Activated CD4-positive, alpha-beta T cell treated with anti-CD3 and anti-CD28 coated beads, Interleukin-2, amount 10 ng/mL, durations not matched to agents 7 days and 5 days (primary cell): ENCODE measurements around the gene ANGEL1. TPM values are rescaled to one million over a fixed set of nuclear protein-coding genes. Genes with fewer than 3 reads are reported as not detected.

Source experiments
- CTCF ChIA-PET: fragments of 350-600 bp; sonication (Branson Sonifier 250); formaldehyde crosslinking; loops from one replicate; lab custom pipeline; 2021; ENCODE audit warnings: antibody characterized with exemption; lab: Charles Lee
- POLR2A ChIA-PET: fragments of 350-600 bp; sonication (Branson Sonifier 250); formaldehyde crosslinking; loops from one replicate; lab custom pipeline; 2021; ENCODE audit warnings: antibody characterized with exemption; lab: Charles Lee
- DNase-seq: peaks from one replicate; pipeline ENCODE4 v3.0.0-alpha.2; 2020
- H3K27ac Mint-ChIP-seq: one replicate; pipeline ENCODE4 v1.8.0; 2021; ENCODE audit warnings: mild to moderate bottlenecking, moderate library complexity, mixed read lengths
- H3K27me3 Mint-ChIP-seq: one replicate; pipeline ENCODE4 v1.8.0; 2021; ENCODE audit warnings: mixed read lengths
- H3K36me3 Mint-ChIP-seq: one replicate; pipeline ENCODE4 v1.8.0; 2021; ENCODE audit warnings: low read depth, mixed read lengths
- H3K4me1 Mint-ChIP-seq: one replicate; pipeline ENCODE4 v1.8.0; 2021; ENCODE audit warnings: mixed read lengths
- H3K4me3 Mint-ChIP-seq: one replicate; pipeline ENCODE4 v1.8.0; 2021; ENCODE audit warnings: mild to moderate bottlenecking, moderate library complexity, mixed read lengths
- H3K9me3 Mint-ChIP-seq: one replicate; pipeline ENCODE4 v1.8.0; 2021; ENCODE audit warnings: mixed read lengths
- total RNA-seq, 2 experiments: library from RNA; stranded (reverse); gene quantifications; one replicate each; pipeline ENCODE4 v1.2.3, GENCODE V29; 2021

Gene ANGEL1
- total RNA-seq, 2 experiments from 2014 or later, result 13.7 TPM

- H3K36me3 Mint-ChIP-seq, result no peaks in the 10 kb centered on the region
- H3K4me3 Mint-ChIP-seq, result no peak overlapping the region
- no peak overlapping the region for H3K27ac Mint-ChIP-seq
- POLR2A ChIA-PET, result no interaction called here
- CTCF ChIA-PET, result interaction anchor here (0.6 kb wide), 2 partner anchors 150 to 420 kb away, joined by 3 read pairs; no protein-coding TSS in a partner anchor
- peaks cover 5% of the 10 kb centered on the region for H3K27me3 Mint-ChIP-seq
- H3K4me1 Mint-ChIP-seq, result no peaks in the 10 kb centered on the region
- H3K9me3 Mint-ChIP-seq, result no peaks in the 10 kb centered on the region
- no peak for DNase-seq
Observed at GRCh38 chr14:76833011-76833410, 20.3 kb upstream of the ANGEL1 start.

GRCh38 chr14:76832503-76832988 is 19.9 kb upstream of the ANGEL1 start:
- no peaks in the 10 kb centered on the region for H3K9me3 Mint-ChIP-seq
- no peak for DNase-seq
- no peak overlapping the region for H3K4me3 Mint-ChIP-seq
- ChIA-PET CTCF (interaction anchor here (0.6 to 1.3 kb wide), 2 partner anchors 14 to 151 kb away, joined by 3 read pairs; no protein-coding TSS in a partner anchor), POLR2A (no interaction called here)
- H3K36me3 Mint-ChIP-seq, result no peaks in the 10 kb centered on the region
- no peak overlapping the region for H3K27ac Mint-ChIP-seq
- H3K27me3 Mint-ChIP-seq, result peaks cover under 1% of the 10 kb centered on the region
- no peaks in the 10 kb centered on the region for H3K4me1 Mint-ChIP-seq

- no peaks in the 10 kb centered on the region for H3K27me3 Mint-ChIP-seq
- ChIA-PET POLR2A (no interaction called here), CTCF (no interaction called here)
- H3K4me1 Mint-ChIP-seq, result no peaks in the 10 kb centered on the region
- H3K9me3 Mint-ChIP-seq, result no peaks in the 10 kb centered on the region
- no peak overlapping the region for H3K4me3 Mint-ChIP-seq
- H3K36me3 Mint-ChIP-seq, result no peaks in the 10 kb centered on the region
- no peak for DNase-seq
- H3K27ac Mint-ChIP-seq, result no peak overlapping the region
Observed at GRCh38 chr14:76830556-76830955, 17.9 kb upstream of the ANGEL1 start.

GRCh38 chr14:76829650-76830421 is 17.2 kb upstream of the ANGEL1 start:
- ChIA-PET CTCF (interaction anchor here (1.1 kb wide), 1 partner anchor 312 kb away, joined by 3 read pairs; the partner anchor contains the start of gene ZDHHC22), POLR2A (no interaction called here)
- H3K4me1 Mint-ChIP-seq, result no peaks in the 10 kb centered on the region
- no peak overlapping the region for H3K4me3 Mint-ChIP-seq
- H3K36me3 Mint-ChIP-seq, result no peaks in the 10 kb centered on the region
- H3K27ac Mint-ChIP-seq, result no peak overlapping the region
- DNase-seq, result no peak
- H3K9me3 Mint-ChIP-seq, result no peaks in the 10 kb centered on the region
- H3K27me3 Mint-ChIP-seq, result no peaks in the 10 kb centered on the region

- ChIA-PET POLR2A (no interaction called here), CTCF (interaction anchor here (1.1 kb wide), 1 partner anchor 312 kb away, joined by 3 read pairs; the partner anchor contains the start of gene ZDHHC22)
- H3K4me1 Mint-ChIP-seq, result no peaks in the 10 kb centered on the region
- peaks cover 3% of the 10 kb centered on the region for H3K27me3 Mint-ChIP-seq
- no peak overlapping the region for H3K4me3 Mint-ChIP-seq
- H3K27ac Mint-ChIP-seq, result no peak overlapping the region
- no peaks in the 10 kb centered on the region for H3K9me3 Mint-ChIP-seq
- H3K36me3 Mint-ChIP-seq, result no peaks in the 10 kb centered on the region
- DNase-seq, result no peak
Observed at GRCh38 chr14:76829013-76829365, 16.3 kb upstream of the ANGEL1 start.

- peaks cover 3% of the 10 kb centered on the region for H3K27me3 Mint-ChIP-seq
- no peak overlapping the region for H3K4me3 Mint-ChIP-seq
- H3K27ac Mint-ChIP-seq, result no peak overlapping the region
- H3K4me1 Mint-ChIP-seq, result no peaks in the 10 kb centered on the region
- no peaks in the 10 kb centered on the region for H3K9me3 Mint-ChIP-seq
- ChIA-PET POLR2A (no interaction called here), CTCF (no interaction called here)
- no peaks in the 10 kb centered on the region for H3K36me3 Mint-ChIP-seq
- no peak for DNase-seq
Observed at GRCh38 chr14:76828339-76829012, 15.8 kb upstream of the ANGEL1 start.

- Mint-ChIP-seq H3K36me3 (no peaks in the 10 kb centered on the region), H3K4me3 (no peak overlapping the region), H3K27me3 (peaks cover 4% of the 10 kb centered on the region), H3K9me3 (no peaks in the 10 kb centered on the region), H3K27ac (no peak overlapping the region), H3K4me1 (no peaks in the 10 kb centered on the region)
- no peak for DNase-seq
- ChIA-PET CTCF (no interaction called here), POLR2A (no interaction called here)
Observed at GRCh38 chr14:76827696-76828296, 15.1 kb upstream of the ANGEL1 start.

- H3K9me3 Mint-ChIP-seq, result no peaks in the 10 kb centered on the region
- CTCF ChIA-PET, result no interaction called here
- no peak within 1 kb of the TSS for H3K4me3 Mint-ChIP-seq
- DNase-seq, result no peak
- POLR2A ChIA-PET, result interaction anchor here (0.6 kb wide), 1 partner anchor 61 kb away, joined by 3 read pairs; no protein-coding TSS in a partner anchor
- H3K27ac Mint-ChIP-seq, result no peak within 1 kb of the TSS
- H3K36me3 Mint-ChIP-seq, result no peaks in the 10 kb centered on the region
- no peaks in the 10 kb centered on the region for H3K4me1 Mint-ChIP-seq
- H3K27me3 Mint-ChIP-seq, result peaks cover 4% of the 10 kb centered on the region
Observed at GRCh38 chr14:76826122-76826521, 13.4 kb upstream of the ANGEL1 start, which contains the start of gene LRRC74A. TSS of gene LRRC74A (plus strand) at chr14:76826408. CDS start at chr14:76826698, 290 bp downstream.

- CTCF ChIA-PET, result interaction anchor here (0.6 kb wide), 2 partner anchors 8 to 911 kb away, joined by 3 to 4 read pairs; partner anchors contain the start of gene ANGEL1
- Mint-ChIP-seq H3K27ac (no peak overlapping the region), H3K4me1 (no peaks in the 10 kb centered on the region)
Observed at GRCh38 chr14:76820700-76821099, 8.0 kb upstream of the ANGEL1 start.

GRCh38 chr14:76814726-76815645 is 2.3 kb upstream of the ANGEL1 start:
- peaks cover 25% of the 10 kb centered on the region for H3K4me1 Mint-ChIP-seq
- H3K27me3 Mint-ChIP-seq, result peaks cover 4% of the 10 kb centered on the region
- H3K27ac Mint-ChIP-seq, result no peak overlapping the region
- POLR2A ChIA-PET, result no interaction called here
- DNase-seq, result no peak
- no peaks in the 10 kb centered on the region for H3K9me3 Mint-ChIP-seq
- CTCF ChIA-PET, result interaction anchor here (1.4 to 1.6 kb wide), 3 partner anchors 9 to 104 kb away, joined by 4 to 6 read pairs (median 6); no protein-coding TSS in a partner anchor
- H3K36me3 Mint-ChIP-seq, result no peaks in the 10 kb centered on the region
- H3K4me3 Mint-ChIP-seq, result no peak overlapping the region

More at GRCh38 chr14:76820700-76821099, 8.0 kb upstream of the ANGEL1 start:
- POLR2A ChIA-PET, result no interaction called here
- no peaks in the 10 kb centered on the region for H3K9me3 Mint-ChIP-seq
- H3K27me3 Mint-ChIP-seq, result peaks cover 12% of the 10 kb centered on the region
- H3K36me3 Mint-ChIP-seq, result no peaks in the 10 kb centered on the region
- no peak overlapping the region for H3K4me3 Mint-ChIP-seq
- DNase-seq, result no peak

- Mint-ChIP-seq H3K27ac (peak overlapping the region; percentile 80), H3K27me3 (no peaks in the 10 kb centered on the region), H3K4me3 (peak overlapping the region; percentile 82), H3K9me3 (no peaks in the 10 kb centered on the region), H3K4me1 (peaks cover 27% of the 10 kb centered on the region), H3K36me3 (peaks cover 4% of the 10 kb centered on the region)
- POLR2A ChIA-PET, result no interaction called here
- CTCF ChIA-PET, result interaction anchor here (0.6 to 1.4 kb wide), 7 partner anchors 10 to 259 kb away, joined by 3 to 6 read pairs (median 3); no protein-coding TSS in a partner anchor
- DNase-seq, result no peak
Observed at GRCh38 chr14:76812093-76812421, 625 bp downstream of the ANGEL1 start.

GRCh38 chr14:76811561-76811960 is 1.1 kb downstream of the ANGEL1 start:
- Mint-ChIP-seq H3K4me3 (peak overlapping the region; percentile 82), H3K9me3 (no peaks in the 10 kb centered on the region), H3K27me3 (no peaks in the 10 kb centered on the region), H3K27ac (peak overlapping the region; percentile 80), H3K36me3 (peaks cover 4% of the 10 kb centered on the region), H3K4me1 (peaks cover 27% of the 10 kb centered on the region)
- DNase-seq, result no peak
- POLR2A ChIA-PET, result interaction anchor here (0.7 kb wide), 2 partner anchors 29 to 1931 kb away, joined by 3 to 5 read pairs; no protein-coding TSS in a partner anchor
- CTCF ChIA-PET, result interaction anchor here (0.6 to 1.4 kb wide), 7 partner anchors 10 to 625 kb away, joined by 3 to 6 read pairs (median 3); no protein-coding TSS in a partner anchor
